BLaER1 (cell line): Measurements from ENCODE around the gene GNG8.

Experiments used
- H3K27ac ChIP-seq: shearing (Covaris generic); formaldehyde crosslinking; 2 replicates; pipeline ENCODE4 v1.8.1; 2022
- H3K27me3 ChIP-seq: shearing (Covaris generic); formaldehyde crosslinking; 2 replicates; pipeline ENCODE4 v1.8.1; 2022
- H3K36me3 ChIP-seq: shearing (Covaris generic); formaldehyde crosslinking; 2 replicates; pipeline ENCODE4 v1.8.1; 2022
- H3K4me1 ChIP-seq: shearing (Covaris generic); formaldehyde crosslinking; 2 replicates; pipeline ENCODE4 v1.8.1; 2022
- H3K4me2 ChIP-seq: shearing (Covaris generic); formaldehyde crosslinking; 2 replicates; pipeline ENCODE4 v1.8.1; 2022
- H3K4me3 ChIP-seq: shearing (Covaris generic); formaldehyde crosslinking; 2 replicates; pipeline ENCODE4 v1.8.1; 2022
- H3K9ac ChIP-seq: shearing (Covaris generic); formaldehyde crosslinking; 2 replicates; pipeline ENCODE4 v1.8.1; 2022
- H3K9me3 ChIP-seq: shearing (Covaris generic); formaldehyde crosslinking; 2 replicates; pipeline ENCODE4 v1.8.1; 2022
- H4K20me1 ChIP-seq: shearing (Covaris generic); formaldehyde crosslinking; 2 replicates; pipeline ENCODE4 v1.8.1; 2022
- Cebpa-rat ChIP-seq: shearing (Covaris generic); IDR thresholded peaks from 2 replicates; pipeline ENCODE4 v1.8.1; 2022

The GNG8 gene

DNA sequence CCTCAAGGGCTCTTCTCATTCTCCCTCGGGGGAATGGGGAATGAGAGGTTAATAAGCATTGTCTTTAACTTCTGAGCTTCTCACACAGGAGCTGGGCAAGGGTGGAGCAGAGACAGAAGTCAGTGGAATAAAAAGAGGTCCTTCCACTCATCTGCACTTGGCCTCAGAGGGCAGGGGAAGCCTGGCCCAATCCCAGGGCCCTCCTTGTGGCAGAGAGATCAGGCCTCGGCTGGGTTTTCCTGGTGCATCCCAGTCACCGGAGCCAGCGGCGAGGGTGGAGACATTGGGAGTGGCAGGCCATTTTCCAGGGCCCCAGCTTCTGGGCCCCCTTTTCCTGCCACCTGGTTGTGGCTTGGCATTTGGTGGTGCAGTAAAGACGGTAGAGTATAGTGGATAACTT, 24.2 kb downstream of the GNG8 start:
- Histone ChIP-seq H3K36me3 (peaks cover 41% of the 10 kb centered on the region), H3K9ac (no peak overlapping the region), H3K27me3 (no peaks in the 10 kb centered on the region), H3K4me3 (no peak overlapping the region), H3K9me3 (no peaks in the 10 kb centered on the region), H3K4me1 (peaks cover 78% of the 10 kb centered on the region), H3K27ac (no peak overlapping the region), H3K4me2 (peak overlapping the region; percentile 70), H4K20me1 (peaks cover 60% of the 10 kb centered on the region)
- TF ChIP-seq Cebpa-rat = no peak

DNA sequence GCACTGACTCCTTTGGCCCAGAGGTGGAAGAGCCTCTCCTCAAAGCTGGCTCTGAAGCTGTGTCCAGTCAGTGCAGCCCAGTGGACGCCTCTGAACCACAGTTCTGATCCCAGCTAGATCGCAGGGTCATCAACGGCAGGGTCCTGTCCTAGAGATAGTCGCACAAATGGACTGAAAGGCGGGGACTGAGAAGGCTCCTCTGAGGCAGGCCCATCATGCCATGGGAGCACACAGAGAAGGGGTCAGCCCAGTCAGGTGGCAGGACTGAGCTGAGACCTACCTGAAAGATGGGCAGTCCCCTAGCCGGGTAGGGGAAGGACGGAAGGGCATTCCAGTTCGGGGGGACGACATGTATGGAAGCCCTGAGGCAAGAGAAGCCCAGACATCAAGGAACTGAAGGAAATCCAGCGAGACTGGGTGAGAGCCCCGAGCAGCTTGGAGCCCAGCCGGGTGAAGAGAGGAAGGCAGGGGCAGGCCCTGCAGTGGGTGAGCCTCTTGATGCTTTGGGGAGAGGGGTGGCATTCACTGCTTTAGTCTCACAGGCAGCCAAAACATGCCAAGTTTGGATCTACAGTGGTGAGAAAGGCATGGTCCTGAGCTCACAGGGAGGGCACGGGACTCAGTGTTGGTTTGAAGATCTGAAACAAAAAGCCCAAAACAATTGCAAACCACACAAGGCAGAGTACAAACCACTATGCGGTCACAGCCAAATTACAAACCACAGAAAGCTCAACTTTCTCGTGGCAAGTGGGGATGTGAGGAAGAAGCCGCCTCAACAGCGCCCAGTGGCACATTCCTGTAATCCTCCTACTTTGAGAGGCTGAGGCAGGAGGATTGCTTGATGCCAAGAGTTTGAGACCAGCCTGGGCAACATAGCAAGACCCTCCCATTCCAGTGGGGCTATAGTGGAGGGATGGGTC, 24.9 kb downstream of the GNG8 start:
- H3K4me1 ChIP-seq = peaks cover 78% of the 10 kb centered on the region
- no peaks in the 10 kb centered on the region for H3K9me3 ChIP-seq
- H4K20me1 ChIP-seq = peaks cover 67% of the 10 kb centered on the region
- H3K4me2 ChIP-seq = peak overlapping the region; percentile 70
- H3K27ac ChIP-seq = no peak overlapping the region
- no peaks in the 10 kb centered on the region for H3K27me3 ChIP-seq
- no peak overlapping the region for H3K4me3 ChIP-seq
- TF ChIP-seq Cebpa-rat = no peak
- peaks cover 48% of the 10 kb centered on the region for H3K36me3 ChIP-seq
- no peak overlapping the region for H3K9ac ChIP-seq

DNA sequence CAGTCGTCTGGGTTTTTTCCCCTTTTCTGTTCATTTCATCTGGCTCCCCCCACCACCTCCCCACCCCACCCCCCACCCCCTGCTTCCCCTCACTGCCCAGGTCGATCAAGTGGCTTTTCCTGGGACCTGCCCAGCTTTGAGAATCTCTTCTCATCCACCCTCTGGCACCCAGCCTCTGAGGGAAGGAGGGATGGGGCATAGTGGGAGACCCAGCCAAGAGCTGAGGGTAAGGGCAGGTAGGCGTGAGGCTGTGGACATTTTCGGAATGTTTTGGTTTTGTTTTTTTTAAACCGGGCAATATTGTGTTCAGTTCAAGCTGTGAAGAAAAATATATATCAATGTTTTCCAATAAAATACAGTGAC, 25.6 kb downstream of the GNG8 start:
- Histone ChIP-seq H3K9me3 (no peaks in the 10 kb centered on the region), H4K20me1 (peaks cover 74% of the 10 kb centered on the region), H3K27me3 (no peaks in the 10 kb centered on the region), H3K4me1 (peaks cover 78% of the 10 kb centered on the region), H3K4me3 (no peak overlapping the region), H3K36me3 (peaks cover 55% of the 10 kb centered on the region), H3K9ac (no peak overlapping the region), H3K4me2 (peak overlapping the region; percentile 70), H3K27ac (no peak overlapping the region)
- no peak for TF ChIP-seq Cebpa-rat

DNA sequence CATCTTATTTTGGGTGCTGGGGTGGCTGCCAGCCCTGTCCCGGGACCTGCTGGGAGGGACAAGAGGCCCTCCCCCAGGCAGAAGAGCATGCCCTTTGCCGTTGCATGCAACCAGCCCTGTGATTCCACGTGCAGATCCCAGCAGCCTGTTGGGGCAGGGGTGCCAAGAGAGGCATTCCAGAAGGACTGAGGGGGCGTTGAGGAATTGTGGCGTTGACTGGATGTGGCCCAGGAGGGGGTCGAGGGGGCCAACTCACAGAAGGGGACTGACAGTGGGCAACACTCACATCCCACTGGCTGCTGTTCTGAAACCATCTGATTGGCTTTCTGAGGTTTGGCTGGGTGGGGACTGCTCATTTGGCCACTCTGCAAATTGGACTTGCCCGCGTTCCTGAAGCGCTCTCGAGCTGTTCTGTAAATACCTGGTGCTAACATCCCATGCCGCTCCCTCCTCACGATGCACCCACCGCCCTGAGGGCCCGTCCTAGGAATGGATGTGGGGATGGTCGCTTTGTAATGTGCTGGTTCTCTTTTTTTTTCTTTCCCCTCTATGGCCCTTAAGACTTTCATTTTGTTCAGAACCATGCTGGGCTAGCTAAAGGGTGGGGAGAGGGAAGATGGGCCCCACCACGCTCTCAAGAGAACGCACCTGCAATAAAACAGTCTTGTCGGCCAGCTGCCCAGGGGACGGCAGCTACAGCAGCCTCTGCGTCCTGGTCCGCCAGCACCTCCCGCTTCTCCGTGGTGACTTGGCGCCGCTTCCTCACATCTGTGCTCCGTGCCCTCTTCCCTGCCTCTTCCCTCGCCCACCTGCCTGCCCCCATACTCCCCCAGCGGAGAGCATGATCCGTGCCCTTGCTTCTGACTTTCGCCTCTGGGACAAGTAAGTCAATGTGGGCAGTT, 26.2 kb downstream of the GNG8 start:
- Histone ChIP-seq H3K36me3 (peaks cover 61% of the 10 kb centered on the region), H3K27ac (no peak overlapping the region), H3K27me3 (no peaks in the 10 kb centered on the region), H3K4me3 (no peak overlapping the region), H4K20me1 (peaks cover 80% of the 10 kb centered on the region), H3K4me1 (peaks cover 80% of the 10 kb centered on the region), H3K4me2 (peak overlapping the region; percentile 49; the same call in 1 of the 2 replicates), H3K9ac (no peak overlapping the region), H3K9me3 (no peaks in the 10 kb centered on the region)
- no peak for TF ChIP-seq Cebpa-rat

DNA sequence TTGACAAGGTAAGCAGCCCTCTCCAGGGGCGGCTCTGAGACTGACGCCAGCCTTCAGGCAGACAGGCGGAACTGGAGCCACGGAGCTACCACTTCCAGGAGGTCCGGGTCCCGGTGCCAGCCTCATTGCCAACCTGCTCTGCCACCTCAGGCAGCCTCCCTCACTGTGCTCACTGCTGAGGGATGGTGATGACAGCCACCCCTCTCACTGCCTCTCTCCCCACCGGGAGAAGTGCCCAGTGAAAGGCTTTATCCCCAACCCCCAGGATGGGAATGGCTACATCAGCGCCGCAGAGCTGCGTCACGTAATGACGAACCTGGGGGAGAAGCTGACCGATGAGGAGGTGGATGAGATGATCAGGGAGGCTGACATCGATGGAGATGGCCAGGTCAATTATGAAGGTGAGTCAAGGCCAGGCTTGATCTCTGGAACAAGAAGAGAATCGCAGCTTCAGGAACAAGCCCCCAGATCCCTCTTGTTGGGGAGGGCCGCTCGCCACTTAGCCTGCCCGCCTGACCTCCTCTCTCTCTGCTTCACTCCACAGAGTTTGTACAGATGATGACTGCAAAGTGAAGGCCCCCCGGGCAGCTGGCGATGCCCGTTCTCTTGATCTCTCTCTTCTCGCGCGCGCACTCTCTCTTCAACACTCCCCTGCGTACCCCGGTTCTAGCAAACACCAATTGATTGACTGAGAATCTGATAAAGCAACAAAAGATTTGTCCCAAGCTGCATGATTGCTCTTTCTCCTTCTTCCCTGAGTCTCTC, 27.2 kb downstream of the GNG8 start:
- Histone ChIP-seq H3K4me2 (peak overlapping the region; percentile 49; the same call in 1 of the 2 replicates), H3K27ac (no peak overlapping the region), H3K36me3 (peaks cover 61% of the 10 kb centered on the region), H4K20me1 (peaks cover 90% of the 10 kb centered on the region), H3K27me3 (no peaks in the 10 kb centered on the region), H3K4me3 (no peak overlapping the region), H3K9ac (no peak overlapping the region), H3K9me3 (no peaks in the 10 kb centered on the region), H3K4me1 (peaks cover 84% of the 10 kb centered on the region)
- no peak for TF ChIP-seq Cebpa-rat

DNA sequence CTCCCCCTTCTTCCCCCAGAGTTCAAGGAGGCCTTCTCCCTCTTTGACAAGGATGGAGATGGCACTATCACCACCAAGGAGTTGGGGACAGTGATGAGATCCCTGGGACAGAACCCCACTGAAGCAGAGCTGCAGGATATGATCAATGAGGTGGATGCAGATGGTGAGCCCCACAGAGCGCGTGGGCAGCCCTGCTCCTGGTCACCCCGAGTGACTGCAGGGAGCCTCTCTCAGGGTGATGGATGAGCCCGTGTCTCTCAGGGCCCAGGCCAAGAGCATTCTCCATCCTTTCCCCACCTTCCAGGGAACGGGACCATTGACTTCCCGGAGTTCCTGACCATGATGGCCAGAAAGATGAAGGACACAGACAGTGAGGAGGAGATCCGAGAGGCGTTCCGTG, 27.8 kb downstream of the GNG8 start:
- Histone ChIP-seq H3K9ac (no peak overlapping the region), H3K36me3 (peaks cover 61% of the 10 kb centered on the region)
- TF ChIP-seq Cebpa-rat = no peak

DNA sequence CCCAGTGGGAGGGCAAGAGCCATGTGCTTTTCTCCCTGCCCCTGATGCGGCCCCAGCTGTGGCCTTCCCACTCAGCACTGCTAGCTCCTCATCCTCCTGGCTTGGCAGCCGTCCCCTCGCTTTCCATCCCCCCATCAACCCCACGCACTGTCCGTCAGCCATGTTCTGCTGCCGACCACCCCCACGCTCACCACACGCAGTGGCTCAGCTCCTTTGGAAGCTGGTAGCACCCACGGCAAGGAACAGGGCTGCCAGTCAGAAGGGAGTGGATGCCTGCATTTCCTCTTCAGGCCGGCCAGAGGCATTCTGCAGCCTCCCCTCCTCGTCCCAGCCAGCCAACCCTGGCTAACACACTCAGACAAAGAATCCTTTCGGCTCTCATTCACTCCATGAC, 28.6 kb downstream of the GNG8 start:
- Histone ChIP-seq H3K9ac (no peak overlapping the region), H3K36me3 (peaks cover 61% of the 10 kb centered on the region)

More for the DNA sequence above, 27.8 kb downstream of the GNG8 start:
- H4K20me1 ChIP-seq = peaks cover 96% of the 10 kb centered on the region
- no peaks in the 10 kb centered on the region for H3K27me3 ChIP-seq
- no peak overlapping the region for H3K4me2 ChIP-seq
- no peak overlapping the region for H3K27ac ChIP-seq
- no peaks in the 10 kb centered on the region for H3K9me3 ChIP-seq
- H3K4me3 ChIP-seq = no peak overlapping the region
- peaks cover 90% of the 10 kb centered on the region for H3K4me1 ChIP-seq

DNA sequence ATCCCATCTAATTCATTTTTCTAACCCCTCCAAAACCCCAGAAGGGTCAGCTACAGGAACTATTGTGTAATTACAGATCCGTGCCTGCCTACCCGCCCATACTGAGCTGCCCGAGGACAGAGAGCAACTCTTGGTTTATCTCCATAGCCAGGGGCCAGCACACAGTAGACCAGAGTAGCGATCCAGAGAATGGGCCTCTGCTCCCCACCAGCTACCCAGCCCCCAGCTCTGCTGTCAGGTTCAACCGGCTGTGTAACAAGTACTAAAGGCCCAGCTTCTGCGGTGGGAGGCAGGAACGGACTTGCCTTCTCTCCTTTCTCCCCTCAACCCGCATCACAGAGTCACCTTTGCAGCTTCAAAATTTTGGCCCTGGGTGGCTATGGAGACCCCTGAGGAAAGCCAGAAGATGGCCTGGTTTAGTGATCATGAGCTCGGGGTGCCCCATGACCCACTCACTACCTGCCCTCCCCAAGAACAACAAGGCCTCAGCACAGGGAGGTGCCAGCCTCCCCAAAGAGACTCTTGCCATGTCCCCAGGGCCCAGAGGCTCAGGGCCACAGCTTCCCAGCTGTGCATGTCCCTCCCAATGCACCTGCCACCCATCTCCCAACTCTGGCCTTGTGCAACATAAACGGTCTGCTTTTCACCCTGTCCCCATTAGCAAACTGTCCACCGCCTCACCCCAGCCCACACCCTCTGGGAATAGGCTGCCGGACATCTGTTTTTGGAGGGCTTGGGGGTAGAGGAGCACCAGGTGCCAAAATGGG, 29.1 kb downstream of the GNG8 start:
- Histone ChIP-seq H3K9ac (peak overlapping the region; percentile 24; the same call in 1 of the 2 replicates), H3K4me1 (peaks cover 87% of the 10 kb centered on the region), H3K27me3 (no peaks in the 10 kb centered on the region), H3K4me2 (peak overlapping the region; percentile 22; the same call in 1 of the 2 replicates), H3K27ac (no peak overlapping the region), H4K20me1 (peaks cover 100% of the 10 kb centered on the region), H3K9me3 (no peaks in the 10 kb centered on the region), H3K4me3 (no peak overlapping the region), H3K36me3 (peaks cover 61% of the 10 kb centered on the region)
- no peak for TF ChIP-seq Cebpa-rat

More for the DNA sequence above, 28.6 kb downstream of the GNG8 start:
- peak overlapping the region; percentile 22; the same call in 1 of the 2 replicates for H3K4me2 ChIP-seq
- no peaks in the 10 kb centered on the region for H3K9me3 ChIP-seq
- TF ChIP-seq Cebpa-rat = no peak
- H3K4me1 ChIP-seq = peaks cover 91% of the 10 kb centered on the region
- H3K27ac ChIP-seq = no peak overlapping the region
- peaks cover 100% of the 10 kb centered on the region for H4K20me1 ChIP-seq
- no peaks in the 10 kb centered on the region for H3K27me3 ChIP-seq
- no peak overlapping the region for H3K4me3 ChIP-seq

DNA sequence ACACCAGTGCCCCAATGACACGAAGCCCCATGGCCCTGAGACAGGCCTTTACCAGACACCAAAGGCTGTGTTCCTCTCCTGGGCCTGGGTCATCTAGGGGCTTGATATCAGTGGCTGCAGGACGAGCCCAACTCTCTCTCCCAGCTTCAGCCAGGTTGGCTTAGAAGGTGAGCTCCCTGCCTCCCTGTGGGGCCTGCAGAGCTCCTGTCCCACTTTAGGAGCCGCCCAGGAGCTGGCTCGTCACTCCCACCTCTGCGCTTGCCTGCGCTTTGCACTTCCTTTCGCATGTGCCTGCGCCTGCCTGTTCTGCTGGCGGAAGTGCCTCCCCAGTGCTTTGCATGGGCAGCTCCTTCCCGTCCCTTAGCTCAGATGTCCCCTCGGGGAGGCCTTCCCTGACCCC, 30.0 kb downstream of the GNG8 start:
- Histone ChIP-seq H3K27ac (no peak overlapping the region), H3K36me3 (peaks cover 61% of the 10 kb centered on the region)

More for the DNA sequence above, 30.0 kb downstream of the GNG8 start:
- TF ChIP-seq Cebpa-rat = no peak
- peak overlapping the region; percentile 22; the same call in 1 of the 2 replicates for H3K4me2 ChIP-seq
- peaks cover 91% of the 10 kb centered on the region for H4K20me1 ChIP-seq
- H3K9me3 ChIP-seq = no peaks in the 10 kb centered on the region
- H3K4me1 ChIP-seq = peaks cover 78% of the 10 kb centered on the region
- peak overlapping the region; percentile 35; the same call in 1 of the 2 replicates for H3K9ac ChIP-seq
- H3K27me3 ChIP-seq = no peaks in the 10 kb centered on the region
- no peak overlapping the region for H3K4me3 ChIP-seq
